Measurements from ENCODE around the gene ZFP91.

Gene ZFP91

DNA sequence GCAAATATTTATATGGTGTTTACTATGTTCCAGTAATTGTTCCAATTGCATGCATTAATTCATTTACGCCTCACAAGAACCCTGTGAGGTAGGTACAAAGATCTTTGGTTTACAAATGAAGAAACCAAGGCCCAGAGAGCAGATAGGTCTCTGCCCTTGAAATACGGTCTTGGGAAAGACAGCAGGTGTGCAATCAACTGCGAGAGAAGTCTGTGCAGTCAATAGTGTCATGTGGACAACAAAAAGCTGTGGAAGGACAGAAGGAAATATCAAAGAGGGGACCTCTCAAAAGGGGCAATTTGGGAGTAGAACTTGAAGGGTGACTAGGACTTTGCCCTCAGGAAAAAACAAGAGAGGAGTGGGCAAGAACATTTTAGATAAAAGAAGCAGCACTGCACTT lies 52.5 kb downstream of the ZFP91 start:
- no peak for DNase-seq (ENCODE audit: low spot score)

DNA sequence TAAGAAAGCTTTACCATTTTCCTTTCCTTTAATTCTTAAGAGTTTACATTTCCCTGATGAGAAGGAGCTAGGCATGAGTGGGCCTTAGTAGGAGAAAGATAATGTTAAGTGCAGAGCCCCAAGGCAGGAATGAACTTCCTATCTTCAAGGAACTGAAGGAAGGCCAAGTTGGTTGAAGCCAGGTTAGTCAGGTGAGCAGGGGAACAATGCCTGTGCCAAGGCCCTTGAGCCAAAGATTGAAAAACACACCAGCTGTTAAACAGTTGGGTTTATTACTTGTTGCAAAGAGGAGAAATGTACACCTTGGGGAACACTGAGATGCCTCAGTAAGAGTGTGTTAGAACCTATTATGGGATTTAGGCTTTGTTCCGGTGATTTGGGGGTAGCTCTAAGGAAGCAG lies 53.6 kb downstream of the ZFP91 start:
- no peak for DNase-seq (ENCODE audit: low spot score)

DNA sequence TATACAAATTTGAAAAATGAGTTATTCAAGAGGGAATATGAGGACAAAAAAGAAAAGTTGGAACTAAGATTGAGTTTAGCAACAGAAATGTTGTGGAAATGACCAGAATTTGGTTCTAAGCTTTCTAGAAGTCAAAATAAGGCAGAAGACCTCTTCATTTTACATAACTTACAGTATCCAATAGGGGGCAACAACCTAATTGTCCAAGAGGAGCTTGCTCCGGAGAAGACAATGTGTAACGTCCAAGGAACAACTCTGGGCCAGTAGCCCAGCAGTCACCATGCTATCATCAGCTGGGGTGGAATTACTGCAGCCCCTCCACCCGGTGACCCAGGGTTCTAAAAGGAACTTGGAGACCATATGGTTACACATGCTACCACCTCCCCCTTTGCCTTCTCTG lies 57.7 kb downstream of the ZFP91 start:
- no peak for DNase-seq (ENCODE audit: low spot score)

DNA sequence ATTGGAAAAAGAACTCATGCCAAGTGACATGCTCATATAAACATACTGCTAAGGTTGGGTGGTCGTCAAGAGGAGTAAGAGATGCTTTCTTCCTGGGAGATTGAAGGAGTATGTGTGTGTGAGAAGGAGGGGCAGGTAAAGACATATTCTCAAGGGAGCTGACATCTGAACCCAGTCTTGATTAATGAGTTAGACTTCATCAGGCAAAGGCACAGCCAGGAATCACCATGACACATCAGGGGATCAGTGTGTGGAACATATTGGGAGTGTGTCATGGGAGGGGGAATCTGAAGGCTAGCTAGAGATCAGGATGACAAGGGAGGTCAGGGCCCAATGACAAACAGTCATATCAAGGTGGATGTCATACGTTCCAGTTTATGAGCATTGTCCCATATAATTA lies 58.5 kb downstream of the ZFP91 start:
- DNase-seq (ENCODE audit: low spot score), result no peak

DNA sequence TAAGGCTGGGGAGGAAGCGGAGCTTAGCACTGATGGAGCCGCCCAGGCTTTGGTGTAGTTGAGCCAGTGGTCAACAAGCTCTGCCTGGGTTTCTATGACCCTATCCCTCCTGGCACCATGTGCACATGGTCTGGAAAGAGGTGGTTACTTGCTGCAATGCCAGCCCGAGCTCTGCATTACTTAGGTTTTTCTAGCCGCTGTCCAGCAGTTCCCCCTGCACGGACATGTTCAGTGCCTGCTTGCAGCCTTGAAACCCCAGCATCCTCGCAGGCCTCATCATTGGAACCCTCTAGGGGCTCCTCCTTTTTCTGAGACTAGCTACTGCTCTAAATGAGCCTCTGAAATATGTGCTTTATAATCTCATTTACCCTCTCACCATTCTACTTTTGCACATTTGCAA lies 60.2 kb downstream of the ZFP91 start:
- no peak for DNase-seq (ENCODE audit: low spot score)

GRCh38 chr11:58639669-58640068 lies 60.8 kb downstream of the ZFP91 start:
- no peak for DNase-seq (ENCODE audit: low spot score)

GRCh38 chr11:58640386-58641023 lies 61.6 kb downstream of the ZFP91 start:
- DNase-seq (ENCODE audit: low spot score), result no peak

GRCh38 chr11:58641341-58641740 lies 62.5 kb downstream of the ZFP91 start:
- DNase-seq (ENCODE audit: low spot score), result no peak

- no peak for DNase-seq (ENCODE audit: low spot score)
These were observed 63.1 kb downstream of the ZFP91 start for GRCh38 chr11:58641803-58642581.

GRCh38 chr11:58645854-58646253 lies 67.0 kb downstream of the ZFP91 start:
- DNase-seq (ENCODE audit: low spot score), result no peak

DNA sequence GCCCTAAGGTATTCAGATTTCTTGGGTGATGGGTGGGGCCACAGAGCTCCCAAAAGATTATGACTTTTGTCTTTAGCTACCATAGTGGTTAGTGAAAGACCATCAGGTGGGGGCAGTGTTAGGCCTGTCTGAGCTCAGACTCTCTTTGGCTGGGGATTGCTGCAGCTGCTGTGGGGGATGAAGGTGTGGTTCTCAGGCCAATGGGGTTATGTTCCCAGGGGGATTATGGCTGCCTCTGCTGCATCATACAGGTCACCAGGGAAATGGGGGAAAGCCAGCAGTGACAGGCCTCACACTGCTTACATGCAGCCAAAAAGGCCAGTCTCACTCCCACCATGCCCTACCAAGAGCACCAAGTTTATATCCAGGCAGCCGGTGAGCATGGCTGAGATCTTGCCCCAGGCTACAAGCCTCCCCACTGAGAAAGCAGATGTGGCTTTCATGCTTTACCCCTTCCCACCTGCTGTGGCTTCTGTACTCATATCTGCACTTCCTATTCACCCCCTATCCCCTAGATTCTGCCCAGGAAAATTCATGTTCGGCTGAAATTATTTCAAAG lies 68.4 kb downstream of the ZFP91 start:
- DNase-seq (ENCODE audit: low spot score), result no peak

DNA sequence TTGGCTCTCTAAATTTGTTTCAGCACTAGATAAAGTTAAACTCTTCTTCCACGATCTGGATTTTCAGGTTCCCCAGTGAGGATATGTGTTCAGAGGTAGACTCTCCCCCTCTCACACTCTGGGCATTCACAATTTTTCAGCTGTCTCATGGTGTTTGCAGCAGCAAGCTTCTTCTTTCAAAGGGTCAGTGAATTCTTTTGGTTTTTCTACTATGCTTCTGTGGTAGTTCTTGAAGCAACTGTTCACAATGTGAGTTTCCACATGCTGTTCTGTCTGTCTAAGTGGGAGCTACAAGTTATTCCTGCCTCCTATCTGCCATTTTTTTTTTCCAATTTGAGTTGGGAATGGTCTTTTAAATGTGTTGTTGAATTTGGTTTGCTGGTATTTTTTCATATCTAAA lies 69.0 kb downstream of the ZFP91 start:
- no peak for DNase-seq (ENCODE audit: low spot score)

DNA sequence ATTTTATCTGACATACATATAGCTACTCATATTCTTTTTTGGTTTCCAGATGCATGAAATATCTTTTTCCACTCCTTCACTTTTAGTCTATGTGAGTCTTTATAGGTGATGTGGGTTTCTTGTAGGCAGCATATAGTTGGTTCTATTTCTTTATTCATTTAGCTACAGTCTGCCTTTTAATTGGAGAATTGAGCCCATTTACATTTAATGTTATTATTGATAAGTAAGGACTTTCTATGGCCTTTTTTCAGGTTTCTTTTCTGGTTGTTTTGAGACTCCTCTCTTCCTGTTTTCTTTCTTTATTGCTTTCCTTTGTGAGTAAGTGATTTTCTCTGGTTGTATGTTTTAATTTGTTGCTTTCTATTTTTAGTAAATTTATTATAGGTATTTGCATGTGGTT lies 70.8 kb downstream of the ZFP91 start:
- DNase-seq (ENCODE audit: low spot score), result no peak

DNA sequence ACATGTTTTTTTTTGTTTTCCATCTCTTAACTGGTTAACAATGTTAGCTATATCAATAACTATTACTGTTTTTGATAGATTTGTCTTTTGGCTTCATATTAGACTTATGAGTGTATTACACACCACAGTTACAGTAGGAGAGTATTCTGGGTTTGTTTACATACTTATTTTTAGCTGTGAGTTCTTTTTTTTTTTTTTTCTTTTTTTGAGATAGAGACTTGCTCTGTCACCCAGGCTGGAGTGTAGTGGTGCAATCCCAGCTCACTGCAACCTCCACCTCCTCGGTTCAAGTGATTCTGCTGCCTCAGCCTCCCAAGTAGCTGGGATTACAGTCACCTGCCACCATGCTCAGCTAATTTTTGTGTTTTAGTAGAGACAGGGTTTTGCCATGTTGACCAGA lies 71.6 kb downstream of the ZFP91 start:
- DNase-seq (ENCODE audit: low spot score), result no peak

- DNase-seq (ENCODE audit: low spot score), result no peak
These were observed 73.9 kb downstream of the ZFP91 start for GRCh38 chr11:58652726-58653280.

DNA sequence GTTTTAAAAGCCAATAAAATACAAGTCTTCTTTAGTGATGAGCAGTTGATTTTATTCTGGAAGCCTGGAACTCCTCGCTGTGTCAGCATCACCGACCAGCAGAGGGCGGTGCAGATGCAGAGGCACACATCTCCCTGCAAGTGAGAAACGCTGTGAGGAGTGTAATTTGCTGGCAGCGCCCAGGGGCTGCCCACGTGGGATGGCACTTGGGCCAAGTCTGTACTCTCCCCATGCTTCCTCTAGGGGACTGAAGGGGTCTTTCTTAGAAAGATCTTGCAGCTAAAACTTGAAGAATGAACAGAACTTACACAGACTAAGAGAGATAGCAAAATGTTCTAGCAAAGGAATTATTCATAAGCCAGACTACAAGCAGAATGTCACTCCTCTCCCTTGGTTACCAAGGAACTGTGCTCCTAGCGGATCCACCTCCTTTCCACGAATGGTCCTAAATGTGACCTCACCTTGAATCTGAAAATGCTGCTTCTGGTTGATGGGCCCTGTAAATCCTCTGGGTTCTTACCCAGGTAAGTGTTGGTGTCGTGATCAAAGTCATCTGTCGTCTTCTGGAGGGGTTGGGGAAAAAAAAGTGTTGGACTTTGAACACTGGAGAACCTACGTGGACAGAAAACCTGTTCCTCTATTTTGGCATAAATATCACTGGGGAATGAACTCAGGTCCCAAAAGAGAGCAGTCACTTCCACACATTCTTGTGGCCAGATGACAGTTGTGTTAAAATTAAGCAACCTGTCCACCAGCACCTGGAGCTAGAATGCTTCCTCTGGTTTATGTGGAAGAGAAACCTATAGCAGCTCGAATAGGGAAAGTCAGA lies 75.4 kb downstream of the ZFP91 start:
- DNase-seq (ENCODE audit: low spot score), result peak; percentile 69

- DNase-seq (ENCODE audit: low spot score), result no peak
These were observed 76.0 kb downstream of the ZFP91 start for GRCh38 chr11:58654908-58655296.

DNA sequence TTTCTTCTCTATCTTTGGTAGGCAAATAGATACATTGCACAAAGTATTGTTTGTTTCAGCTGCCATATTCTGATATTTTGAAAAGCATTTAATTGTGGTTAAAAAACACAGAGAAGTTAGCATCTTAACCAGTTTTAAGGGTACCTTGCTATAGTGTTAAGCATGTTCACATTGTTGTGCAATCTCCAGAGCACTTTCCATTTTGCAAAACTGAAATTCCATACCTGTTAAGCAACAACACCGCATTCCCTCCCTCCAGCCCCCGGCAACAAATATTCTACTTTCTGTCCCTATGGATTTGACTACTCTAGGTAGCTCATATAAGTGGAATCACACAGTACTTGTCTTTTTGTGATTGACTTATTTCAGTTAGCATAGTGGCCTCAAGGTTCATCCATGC lies 77.5 kb downstream of the ZFP91 start:
- no peak for DNase-seq (ENCODE audit: low spot score)

DNA sequence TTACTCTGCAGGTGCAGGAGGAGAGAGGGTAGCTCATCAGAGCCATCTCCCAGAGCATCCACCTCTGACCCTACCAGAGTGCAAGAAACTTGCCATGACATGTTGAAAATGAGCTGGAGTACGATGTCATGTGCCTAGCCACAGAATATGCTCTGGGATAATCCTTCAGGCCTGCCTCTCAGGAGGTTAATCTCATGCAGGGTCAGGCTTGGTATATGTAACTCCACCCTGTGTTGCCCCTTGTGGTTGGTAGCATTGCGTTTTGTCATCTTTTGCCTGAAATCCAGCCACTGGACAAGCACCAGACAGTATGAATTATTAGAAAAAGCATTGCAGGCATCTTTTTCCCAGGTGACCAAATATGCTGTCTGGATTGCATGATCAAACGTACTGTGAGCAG lies 79.8 kb downstream of the ZFP91 start:
- no peak for DNase-seq (ENCODE audit: low spot score)

DNA sequence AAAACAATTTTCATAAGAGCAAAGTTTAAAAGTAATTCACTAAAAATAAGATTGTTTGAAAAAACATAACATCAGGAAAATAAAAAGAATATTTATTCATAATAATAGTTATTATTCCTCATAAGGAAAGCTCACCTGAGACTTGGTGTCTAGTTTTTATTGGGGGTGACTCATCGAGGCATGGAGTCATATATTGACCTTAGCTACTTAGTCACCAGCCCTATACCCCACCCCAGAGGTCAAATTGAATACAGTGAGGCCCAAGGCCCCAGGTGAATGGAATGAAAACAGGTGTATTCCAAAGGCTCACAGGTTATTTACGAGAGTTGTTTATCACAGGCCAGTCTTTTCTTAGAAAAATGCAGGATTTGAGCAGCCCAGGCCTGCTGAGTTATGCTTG lies 80.5 kb downstream of the ZFP91 start:
- no peak for DNase-seq (ENCODE audit: low spot score)

DNA sequence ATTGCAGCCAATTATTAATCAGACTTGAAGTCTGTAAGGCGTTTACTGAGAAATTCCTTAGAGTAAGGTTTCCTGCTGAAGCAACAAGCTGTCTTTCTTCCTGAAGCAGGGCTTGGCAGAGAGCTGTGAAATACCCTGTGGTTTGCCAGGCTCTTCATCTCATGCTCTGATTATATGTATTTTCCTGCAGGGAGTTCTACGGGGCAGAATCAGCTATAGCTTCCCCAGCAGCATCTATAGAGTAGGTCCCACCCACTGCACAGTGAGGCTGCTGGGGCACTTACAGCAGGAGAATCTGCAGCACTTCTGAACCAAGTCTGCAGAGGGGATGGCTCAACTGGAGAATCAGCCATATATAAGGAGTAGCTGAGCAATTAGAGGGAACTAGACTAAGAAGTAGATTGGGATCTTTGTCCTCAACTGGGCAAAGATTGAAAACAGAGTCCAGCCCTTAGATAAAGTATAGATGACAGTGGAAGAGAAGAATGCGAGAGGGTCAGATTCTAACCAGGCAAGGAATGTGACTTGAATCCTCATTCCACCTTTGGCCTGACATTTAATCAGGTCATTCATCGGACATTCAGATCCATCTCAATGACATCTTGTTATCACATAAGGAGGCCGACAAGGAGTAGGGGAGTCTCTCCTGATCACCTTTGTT lies 81.2 kb downstream of the ZFP91 start:
- no peak for DNase-seq (ENCODE audit: low spot score)

All from putamen (tissue), 1 donor.